ENCODE data around the gene CYBA.

Gene CYBA

DNA sequence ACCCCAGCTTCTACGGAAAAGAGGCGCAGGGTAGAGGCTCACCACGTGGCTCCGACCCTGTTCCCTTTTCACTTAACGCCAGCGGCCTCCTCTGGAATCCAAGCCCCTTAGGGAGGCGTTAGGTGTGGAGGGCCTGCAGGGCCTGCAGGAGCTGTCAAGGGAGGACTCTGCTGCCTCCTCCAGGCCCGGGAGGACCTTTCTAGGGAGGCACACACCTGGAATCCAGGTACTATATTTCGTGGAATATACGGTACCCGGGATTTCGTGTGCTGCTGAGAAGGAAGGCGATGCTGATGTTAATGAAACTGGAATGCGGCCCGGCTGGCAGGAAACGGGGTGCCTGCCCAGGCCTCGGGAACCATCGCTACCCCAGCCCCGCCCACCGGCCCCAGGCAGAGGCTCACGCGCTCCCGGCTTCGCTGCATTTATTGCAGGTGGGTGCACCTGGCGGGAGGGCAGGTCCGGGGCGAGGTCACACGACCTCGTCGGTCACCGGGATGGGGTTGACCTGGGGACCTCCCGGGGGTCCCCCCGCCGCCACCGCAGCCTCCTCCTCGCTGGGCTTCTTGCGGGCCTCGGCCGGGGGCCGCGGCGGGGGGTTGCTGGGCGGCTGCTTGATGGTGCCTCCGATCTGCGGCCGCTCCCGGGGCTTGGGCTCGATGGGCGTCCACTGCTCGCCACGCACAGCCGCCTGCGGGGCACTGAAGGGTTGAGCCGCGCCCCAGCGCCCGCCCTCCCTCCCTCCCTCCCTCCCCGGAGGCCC is 7.8 kb downstream of the CYBA start:
- no peak for DNase-seq

DNA sequence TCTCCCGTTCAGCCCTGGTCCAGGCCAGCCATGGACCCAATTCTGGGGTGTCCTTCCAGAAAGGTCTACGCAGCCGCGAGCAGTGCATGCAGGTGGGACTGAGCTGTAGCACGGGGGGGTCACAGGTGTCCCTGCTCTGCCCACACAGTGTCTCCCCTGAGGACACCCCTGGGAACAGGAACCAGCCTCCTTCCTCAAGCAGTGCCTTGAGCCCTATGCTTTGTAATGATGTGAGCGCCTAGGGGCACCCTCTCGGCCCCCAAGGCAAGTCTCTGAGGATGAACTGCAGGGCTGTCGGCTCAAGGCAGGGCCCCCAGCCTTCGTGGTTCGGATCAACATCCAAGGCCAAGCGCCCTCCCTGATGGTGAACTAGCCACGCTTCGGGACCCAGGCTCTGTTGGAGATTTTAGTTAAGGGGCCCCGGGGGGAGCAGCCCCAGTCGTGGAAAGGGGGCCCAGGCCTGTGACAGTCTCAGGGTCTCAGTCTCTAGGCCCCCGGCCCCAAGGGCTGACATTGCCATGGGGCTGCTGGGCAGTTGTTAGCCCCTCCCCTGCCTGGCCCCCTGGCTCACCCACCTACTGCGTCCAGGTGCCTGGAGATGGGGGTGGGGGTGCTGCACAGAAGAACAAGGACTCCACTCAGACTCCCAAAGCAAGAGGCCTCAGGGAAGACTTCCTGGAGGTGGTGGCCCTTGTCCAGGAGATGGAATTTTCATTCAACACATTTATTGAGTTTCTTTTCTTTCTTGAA is 10.2 kb downstream of the CYBA start:
- DNase-seq = no peak

DNA sequence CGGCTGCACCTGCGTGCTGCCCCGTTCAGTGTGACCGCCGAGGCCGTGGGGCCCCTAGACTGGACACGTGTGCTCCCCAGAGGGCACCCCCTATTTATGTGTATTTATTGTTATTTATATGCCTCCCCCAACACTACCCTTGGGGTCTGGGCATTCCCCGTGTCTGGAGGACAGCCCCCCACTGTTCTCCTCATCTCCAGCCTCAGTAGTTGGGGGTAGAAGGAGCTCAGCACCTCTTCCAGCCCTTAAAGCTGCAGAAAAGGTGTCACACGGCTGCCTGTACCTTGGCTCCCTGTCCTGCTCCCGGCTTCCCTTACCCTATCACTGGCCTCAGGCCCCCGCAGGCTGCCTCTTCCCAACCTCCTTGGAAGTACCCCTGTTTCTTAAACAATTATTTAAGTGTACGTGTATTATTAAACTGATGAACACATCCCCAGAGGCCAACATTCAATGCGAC is 10.8 kb downstream of the CYBA start:
- no peak for DNase-seq

DNA sequence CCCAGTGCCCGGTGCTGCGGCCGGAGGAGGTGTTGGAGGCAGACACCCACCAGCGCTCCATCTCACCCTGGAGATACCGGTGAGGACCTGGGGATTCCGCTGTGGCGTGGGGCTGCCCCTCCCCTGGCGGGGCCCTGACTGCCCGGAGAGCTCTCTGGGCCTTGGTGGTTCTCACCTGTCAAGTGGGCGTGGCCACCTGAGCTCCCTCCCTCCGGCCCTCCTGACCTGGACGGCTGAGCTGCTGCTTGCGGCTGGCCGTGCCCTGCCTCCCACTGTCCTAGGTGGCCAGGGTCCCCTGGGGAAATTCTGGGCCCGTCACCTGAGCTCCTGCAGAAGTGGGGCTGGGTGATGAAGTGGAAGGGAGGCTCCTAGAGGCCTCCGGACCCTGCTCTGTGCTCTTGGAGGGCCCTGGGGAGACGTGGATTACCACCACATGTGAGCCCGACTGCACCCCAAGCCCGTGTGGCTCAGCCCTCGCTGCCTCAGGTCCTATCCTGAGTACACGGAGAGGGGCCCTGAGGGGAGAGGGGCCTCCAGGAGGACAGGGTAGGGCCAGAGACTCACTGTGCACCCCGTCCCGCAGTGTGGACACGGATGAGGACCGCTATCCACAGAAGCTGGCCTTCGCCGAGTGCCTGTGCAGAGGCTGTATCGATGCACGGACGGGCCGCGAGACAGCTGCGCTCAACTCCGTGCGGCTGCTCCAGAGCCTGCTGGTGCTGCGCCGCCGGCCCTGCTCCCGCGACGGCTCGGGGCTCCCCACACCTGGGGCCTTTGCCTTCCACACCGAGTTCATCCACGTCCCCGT is 11.4 kb downstream of the CYBA start:
- DNase-seq = no peak

DNA sequence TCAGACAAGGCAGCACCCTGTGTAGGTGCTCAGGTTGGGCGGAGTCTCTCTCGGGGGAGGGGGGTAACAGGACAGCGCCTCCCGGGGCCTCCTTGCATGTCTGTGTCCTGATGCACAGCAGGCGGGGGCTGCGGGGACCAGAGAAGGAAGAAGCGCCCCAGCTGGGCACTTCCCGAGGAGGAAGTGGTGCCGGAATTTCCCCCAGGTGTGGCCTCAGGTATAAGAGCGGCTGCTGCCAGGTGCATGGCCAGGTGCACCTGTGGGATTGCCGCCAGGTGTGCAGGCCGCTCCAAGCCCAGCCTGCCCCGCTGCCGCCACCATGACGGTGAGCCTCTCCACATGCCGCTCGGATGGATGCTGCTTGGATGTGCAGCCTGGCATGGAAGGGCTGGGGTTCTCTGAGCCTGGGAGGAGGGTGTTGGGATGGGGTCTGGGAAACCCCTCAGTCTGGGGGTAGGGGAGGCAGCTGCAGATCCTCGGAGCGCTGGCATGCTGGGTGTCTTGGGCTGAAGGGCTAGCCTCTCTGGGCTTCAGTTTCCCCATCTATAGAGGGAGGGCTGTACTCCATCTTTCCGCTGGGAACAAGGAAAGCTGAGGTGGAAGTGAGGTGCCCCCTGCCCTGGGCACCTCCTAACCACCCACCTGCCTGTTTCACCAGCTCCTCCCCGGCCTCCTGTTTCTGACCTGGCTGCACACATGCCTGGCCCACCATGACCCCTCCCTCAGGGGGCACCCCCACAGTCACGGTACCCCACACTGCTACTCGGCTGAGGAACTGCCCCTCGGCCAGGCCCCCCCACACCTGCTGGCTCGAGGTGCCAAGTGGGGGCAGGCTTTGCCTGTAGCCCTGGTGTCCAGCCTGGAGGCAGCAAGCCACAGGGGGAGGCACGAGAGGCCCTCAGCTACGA is 12.3 kb downstream of the CYBA start, which contains the start of gene IL17C:
Gene IL17C, plus strand, starts transcription at position 250 of the 908 bp plus-strand sequence. Its CDS starts 70 bp downstream, at position 320.
- DNase-seq = no peak

DNA sequence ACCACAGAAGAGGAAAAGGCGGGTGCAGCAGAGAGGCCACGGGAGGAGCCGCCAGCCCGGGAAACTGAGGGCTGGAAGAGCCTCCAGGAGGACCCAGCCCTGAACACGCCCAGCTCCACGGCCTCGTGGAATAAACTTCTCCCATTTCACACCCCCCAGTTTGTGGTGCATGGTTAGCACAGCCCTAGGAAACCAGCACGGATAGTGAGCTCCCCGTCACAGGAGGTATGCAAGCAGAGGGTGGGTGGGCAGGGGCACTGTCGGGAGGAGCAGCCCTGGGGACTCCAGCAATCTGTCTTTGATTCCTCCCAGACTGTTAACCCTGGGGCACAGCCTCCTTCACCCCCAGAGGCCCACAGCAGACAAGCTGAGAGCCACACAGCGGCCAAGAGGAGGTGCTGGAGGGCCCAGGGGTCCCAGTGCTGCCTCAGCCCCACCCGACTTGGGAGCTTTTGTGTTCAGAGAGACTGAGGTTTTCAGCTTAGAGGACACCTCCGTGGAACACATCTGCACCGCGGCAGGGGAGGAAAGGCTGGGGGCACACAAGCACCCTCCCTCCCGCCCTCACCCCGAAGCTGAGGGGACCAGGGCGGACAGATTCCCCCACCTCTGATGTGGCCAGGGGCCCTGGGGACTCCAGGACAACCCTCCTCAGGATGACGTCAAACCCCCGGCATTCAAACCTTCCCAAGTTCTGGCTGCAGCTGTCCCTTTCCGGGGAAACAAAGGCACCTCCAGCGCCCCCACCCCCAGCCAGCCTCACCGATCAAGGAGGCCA is 14.2 kb downstream of the CYBA start:
- DNase-seq = no peak

DNA sequence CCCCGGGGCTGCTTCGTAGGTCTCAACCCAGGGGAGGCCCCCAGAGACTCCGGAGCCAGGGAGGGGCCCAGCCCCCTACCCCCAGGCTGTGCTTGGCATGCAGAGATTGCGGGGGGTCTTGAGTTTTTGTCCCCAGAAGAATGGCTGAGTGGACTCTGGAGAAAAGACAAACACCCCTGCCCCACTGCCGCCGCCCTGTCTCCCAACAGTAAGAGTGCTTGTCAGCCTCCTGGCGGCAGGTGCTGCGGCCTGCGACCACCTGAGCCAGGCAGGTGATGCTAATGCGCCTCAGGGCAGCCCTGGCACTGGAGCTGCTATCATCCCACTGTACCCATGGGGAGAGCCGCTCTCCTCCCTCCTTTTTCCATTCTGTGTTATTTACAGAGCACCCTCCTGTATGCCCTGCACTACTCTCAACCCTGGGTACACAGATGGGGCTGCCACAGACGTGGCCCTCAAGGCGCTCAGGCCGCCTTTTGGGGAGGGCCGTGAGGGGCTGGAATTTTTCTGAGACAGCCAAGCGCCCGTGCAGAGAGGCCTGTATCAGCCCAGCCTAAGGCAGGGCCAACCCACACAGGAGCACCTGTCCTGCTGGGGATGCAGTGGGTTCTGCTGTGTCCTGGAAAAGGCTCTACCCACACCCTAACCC is 15.1 kb downstream of the CYBA start:
- no peak for DNase-seq

DNA sequence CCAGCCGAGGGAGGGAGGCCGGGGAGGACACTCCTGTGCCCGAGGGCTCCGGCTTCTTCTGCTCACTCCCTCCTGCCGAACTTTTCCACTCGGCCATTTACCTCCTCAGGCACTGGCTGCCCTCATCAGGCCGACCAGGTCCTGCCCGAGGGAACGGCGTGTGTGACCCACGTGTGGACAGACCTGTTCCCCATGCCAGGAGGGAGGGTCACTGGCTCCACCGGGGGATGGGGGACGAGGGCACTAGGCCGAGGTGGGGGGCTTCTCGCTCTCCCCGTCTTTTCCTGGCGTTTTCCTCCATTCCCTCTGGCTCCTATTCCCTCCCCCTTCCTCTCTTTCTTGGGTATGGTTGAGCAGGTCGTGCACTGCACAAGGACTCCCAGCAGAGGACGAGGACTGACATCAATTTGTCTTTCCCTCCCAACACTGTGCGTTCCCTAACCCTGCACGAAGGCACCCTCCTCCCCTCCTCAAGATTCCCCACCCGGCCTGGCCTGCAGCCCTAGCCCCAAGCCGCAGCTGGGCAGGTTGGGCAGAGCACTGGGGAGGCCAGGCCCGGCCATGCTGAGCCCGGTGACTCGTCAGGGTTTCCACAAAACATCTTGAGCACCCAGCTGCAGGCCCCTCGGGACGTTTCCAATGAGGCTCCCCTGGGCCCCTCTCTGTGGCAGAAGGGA is 15.7 kb downstream of the CYBA start:
- no peak for DNase-seq

DNA sequence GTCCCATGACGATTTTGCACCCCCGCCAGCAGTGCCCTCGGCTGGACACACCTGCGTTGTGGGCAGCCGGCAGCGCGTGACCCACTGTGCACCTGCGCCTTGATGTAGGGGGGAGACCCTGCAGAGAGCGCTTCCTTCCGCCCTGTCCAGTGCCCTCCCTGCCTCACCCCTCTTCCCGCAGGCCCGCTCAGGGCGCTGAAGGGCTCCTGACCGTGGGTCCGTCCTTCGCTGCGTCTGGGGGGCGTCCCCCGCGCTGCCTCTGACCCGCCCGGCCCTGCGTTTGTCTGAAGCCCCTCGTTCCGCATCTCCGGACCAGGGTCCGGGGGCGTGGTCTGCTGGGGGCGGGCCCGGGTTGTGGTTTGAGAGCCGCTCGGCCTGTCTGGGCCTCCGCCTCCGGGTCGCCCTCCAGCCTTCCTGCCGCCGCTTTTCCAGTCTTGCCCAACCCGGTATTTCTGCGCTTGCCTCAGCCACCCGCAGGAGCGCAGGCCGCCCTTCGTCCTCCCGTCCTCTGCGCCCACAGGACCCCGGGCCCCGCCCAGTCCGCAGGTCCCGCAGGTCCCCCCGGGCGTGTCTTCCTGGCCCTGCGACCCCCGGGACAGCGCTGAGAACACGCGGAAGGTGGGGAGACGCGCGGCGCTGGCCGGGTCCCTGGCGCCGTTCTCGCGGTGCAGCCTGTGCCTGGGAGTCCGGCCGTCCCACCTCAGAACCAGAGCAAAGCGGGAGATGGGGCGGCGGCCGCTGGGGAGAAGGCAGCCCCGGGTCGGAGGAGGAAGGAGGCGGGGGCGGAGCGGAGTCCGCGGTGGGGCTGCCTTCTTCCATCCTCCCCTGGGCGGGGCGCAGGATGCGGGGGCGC is 16.5 kb downstream of the CYBA start:
- DNase-seq = no peak

DNA sequence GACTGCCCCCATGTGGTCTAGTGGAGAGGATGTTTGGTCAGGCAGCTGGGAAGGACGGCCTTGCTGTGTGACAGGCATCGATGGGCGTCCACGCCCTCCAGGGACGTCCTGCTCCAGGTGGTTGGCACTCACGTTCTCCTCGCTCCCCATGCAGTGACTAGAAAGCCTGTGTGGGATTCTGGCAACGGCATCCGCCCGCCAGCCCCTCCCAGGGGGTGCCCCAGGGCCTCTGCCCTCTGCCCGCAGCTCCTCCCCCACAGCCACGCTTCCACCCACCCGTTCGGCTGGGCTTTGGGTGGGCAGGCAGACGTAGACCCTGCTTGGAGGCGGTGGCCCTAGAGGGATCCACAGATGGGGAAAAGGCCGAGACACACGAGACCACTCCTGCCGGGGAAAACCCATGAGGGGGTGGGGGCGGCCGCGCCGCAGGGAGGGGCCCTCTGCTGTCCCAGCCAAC is 17.1 kb downstream of the CYBA start:
- no peak for DNase-seq

DNA sequence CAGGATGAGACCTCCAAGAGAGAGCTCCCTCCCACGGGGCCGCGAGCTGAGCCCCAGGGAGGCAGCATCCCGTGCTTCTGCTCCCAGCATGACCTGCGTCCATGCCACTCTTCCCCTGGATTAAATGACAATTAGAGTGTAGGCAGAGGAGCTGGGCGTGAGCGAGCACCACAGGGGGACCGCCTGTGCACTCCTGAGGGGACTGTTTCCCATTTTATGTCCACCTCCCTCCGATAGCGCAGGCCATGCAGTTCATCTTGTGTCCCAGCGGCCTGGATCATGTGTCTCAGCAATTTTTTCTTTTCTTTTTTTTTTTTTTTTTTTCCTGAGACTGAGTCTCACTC is 18.3 kb downstream of the CYBA start:
- no peak for DNase-seq

DNA sequence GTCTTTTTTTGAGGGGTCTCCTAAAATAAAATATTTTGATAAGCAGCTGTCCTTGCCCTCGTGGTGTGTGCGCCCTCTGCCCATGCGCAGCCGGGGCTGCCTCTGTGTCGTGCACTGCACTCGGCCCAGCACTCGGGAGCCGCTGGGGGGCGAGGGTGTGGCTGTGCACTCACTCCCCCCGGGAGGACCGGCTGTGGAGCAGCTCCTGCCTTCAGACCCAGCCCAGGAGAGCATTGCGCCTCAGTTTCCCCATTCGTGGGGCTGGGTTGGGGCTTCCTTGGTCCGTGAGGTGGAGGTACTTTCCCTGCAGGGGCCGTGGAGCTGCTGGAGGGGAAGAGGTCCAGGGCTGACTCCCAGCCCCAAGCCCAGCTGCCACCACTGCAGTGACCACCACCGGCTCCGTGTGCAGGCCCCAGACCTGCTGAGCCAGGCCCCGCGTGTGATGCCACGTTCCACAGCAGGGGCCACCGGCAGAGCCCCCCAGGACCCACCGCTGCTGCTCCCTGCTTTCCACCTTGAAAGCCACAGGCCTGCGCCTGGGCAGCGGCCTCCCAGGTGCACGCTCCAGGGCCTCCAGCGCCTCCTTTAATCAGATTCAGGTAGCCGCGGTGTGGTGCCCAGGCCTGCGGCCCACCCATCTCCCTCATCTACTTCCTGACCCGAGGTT is 18.8 kb downstream of the CYBA start:
- DNase-seq = no peak

DNA sequence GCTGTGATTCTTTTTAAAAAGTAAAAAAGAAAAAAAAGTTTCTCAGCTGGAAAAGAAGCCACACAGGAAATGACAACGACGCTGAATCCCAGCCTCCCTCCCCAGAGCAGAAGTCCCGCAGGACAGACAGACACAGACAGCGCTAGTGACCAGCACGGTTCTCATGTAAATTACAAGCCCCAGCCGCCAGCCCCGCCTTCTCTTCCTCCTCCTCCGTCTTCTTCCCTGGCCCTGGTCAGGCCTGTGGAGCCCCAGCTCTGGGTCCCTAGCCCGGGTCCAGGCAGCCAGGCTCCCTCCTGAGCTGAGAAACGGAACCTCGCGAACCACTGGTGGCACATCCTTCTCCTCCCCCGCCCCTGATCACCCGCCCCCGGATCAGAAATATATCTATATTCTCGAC is 19.5 kb downstream of the CYBA start:
- no peak for DNase-seq

DNA sequence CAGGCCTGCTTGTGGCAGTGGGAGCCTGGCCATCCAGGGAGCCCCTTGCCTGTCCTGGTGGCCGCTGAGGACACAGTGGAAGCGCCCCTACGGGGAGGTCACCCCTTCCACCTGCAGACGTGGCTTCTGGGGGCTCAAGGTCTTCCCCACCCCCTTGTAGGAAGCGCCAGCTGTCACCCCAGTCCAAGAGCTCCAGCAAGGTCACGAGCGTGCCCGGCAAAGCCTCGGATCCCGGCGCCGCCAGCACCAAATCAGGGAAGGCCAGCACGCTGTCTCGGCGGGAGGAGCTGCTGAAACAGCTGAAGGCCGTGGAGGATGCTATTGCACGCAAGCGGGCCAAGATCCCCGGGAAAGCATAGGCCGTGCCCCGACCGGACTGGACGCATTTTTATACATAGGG is 19.9 kb downstream of the CYBA start:
- no peak for DNase-seq

DNA sequence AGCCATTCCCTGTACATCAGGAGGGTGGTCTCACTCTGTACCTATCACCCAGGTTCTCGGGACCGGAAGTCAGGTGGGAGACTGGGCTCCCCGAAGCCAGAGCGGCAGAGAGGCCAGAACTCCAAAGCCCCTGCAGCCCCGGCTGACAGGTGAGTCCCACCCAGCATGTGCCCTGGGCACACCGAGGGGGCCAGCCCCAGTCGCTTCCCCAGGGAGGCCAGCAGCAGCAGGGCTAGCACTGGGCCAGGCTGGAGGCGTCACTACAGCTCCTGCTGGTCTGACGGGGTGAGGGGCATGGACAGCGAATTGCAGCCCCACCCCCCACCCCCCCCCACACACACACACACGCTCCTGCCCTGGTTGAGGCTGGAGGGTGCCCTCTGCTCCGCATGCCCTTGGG is 20.4 kb downstream of the CYBA start:
- DNase-seq = no peak

DNA sequence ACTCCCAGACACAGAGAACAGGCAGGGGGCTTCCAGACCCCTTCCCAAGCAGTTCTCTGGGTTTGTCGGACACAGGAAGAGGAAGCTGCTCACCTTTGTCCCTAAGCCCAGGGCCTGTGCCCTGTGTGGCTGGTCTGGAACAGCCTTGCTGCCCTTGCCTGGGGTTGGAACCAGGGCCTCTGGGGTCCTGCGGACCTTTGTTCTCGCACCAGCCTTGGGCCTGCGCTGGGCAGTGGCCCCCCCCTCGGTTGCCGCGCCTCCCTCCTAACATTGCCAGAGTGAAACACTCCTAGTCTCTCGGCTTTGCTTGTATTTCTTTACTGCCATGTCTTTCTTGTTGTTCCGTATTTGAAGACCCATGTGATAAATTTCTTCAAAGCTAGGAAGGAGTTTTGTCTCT is 21.0 kb downstream of the CYBA start:
- no peak for DNase-seq

DNA sequence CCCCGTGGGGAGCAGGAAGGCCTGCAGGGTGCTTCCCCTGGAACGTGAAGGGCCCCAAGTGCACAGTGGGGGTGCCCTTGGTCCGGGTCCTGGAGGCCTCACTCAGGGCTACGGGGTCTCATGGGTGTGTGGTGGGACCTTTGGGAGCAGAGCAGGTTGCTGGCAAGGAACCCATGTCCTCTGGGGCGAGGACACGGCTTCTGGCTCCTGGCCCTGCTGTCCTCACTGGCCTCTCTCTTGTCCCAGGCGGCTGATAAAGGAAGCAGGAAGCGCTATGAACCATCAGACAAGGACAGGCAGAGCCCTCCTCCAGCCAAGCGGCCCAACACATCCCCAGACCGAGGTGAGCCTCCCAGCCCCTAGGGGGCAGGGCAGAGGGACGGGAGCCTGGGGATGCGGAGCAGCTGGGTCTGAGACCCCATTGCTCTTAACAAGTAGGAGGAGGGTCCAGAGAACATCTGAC is 22.3 kb downstream of the CYBA start:
- no peak for DNase-seq

DNA sequence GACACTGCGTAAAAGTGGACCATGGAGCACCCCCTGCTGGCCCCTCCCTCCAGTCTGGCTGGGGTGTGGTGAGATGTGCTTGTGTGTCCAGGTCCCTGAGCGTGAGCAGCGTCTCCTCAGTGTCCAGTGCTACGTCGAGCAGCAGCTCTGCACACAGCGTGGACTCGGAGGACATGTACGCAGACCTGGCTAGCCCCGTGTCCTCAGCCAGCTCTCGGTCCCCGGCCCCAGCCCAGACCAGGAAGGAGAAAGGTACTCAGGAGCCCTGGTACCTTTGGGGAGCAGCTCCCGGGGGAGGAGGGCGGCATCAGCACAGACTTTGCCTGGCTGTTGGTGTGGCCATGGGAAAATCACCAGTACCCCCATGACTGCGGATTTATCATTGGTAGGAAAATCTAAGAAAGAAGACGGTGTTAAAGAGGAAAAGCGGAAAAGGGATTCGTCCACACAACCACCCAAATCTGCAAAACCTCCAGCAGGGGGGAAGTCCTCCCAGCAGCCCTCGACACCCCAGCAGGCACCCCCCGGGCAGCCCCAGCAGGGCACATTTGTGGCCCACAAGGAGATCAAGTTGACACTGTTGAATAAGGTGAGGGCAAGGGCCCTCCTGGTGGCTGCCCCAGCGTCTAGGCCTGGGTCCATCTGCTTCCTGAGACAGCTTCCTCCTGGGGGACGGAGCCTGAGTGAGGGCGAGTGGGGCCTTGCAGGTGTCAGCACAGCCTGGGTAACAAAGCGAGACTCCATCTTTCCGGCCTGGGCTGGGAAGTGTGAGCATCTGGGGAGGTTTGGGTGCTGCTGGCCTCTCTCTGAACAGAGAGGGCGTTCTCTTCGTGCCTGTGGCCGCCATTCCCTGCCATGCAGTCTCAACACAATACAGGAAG is 23.1 kb downstream of the CYBA start:
- no peak for DNase-seq

Data from NCI-H446 (cell line).